HG03520 (cell line): ENCODE results near the gene FRMD4A.

ENCODE experiments used
- ATAC-seq: cut with Tn5 transposase; IDR thresholded peaks from one replicate; pipeline ENCODE4 v1.9.1; 2021; ENCODE audit warnings: mild to moderate bottlenecking, moderate library complexity; ENCODE audit not compliant: unreplicated experiment

The FRMD4A gene

DNA sequence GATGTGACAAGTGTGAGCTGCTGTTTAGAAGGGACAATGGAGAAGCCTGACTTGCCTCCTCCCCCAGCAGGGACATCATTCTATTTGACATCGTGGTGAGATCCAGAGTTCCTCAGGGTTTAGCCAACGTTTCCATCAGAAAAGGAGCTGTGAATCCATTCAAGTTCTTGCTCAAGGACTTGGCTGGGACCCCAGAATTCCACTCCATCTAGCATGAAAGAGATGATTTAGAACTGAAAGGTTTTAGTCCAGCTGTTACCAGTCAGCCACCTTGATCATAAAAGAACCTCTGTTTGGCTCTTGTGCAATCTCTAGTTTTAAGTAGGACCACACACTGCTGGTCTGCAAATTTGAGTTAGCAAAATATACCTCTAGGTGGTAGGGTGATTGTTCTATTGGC is 337.6 kb downstream of the FRMD4A start:
- ATAC-seq = no peak

DNA sequence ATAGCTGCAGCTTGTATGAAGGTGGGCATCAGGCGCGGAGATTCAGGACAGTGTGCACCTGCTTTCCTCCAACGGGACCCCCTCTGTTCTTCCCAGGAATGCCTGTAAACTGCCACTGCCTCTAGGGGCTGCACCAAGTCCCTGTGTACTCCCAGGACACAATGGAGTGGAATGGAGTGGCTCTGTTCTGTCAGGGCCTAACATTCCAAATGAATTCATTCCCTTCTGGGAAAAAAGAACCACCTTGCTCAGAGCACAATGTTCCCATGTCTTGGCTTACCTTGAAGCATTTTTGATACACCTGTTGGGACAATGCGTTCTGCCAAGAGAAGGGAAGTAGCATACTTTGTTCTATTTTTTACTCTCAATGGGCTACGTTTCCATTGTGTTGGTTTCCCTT is 339.4 kb downstream of the FRMD4A start:
- no peak for ATAC-seq

DNA sequence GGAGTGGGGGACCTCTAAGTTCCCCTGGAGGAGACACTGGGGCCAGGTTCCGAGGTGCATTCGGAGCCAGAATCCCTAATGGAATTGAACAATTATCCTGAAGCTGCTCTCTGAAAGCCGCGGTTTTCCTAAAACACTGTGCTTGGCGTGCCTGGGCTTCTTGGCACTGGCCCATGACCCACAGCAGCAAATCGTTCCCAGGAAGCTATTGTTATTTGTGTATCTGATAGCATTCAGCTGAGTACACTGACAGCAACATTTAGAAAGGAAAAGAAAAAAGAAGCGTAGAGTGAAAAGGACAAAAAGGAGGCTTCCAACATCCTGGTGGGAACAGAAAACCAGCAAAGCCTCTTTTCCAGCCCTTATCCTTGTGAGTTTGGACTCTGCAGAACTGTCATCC is 339.8 kb downstream of the FRMD4A start:
- no peak for ATAC-seq

DNA sequence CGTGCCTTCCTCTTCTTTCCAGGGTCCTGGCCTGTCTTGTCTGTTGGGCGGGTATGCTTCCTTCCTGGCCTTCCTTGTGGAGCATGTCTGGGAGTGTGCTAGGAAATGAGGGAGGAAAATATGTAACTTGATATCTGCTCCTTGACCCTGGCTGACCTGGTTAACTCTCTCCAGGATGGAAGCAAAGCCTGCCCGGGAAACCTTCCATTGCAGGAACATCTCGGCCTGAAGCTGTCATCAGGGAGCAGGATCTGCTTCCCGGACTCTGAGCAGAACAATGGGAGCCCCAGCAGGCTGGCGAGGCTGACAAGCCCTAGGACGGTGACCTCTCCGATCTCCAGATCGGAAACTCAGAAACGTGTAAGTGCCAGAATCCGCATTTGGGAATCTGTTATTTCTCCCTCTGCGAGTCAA is 340.3 kb downstream of the FRMD4A start:
- no peak for ATAC-seq

DNA sequence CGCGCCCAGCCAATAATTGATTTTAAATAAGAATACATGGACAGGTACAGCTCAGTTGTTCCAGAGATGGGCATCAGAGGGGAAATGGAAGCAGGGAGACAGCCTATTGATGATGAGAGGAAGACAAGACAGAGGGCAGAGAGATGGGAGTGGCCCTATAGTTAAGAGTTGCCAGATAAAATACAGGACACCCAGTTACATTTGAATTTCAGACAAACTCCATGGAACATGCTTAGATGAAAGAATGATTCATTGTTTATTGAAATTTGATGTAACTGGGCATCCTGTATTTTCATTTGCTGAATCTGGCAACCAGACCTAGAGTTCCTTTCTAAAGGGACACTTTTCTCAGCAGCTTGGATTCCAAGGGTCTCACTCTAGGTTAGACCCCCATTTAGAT is 341.1 kb downstream of the FRMD4A start:
- no peak for ATAC-seq

DNA sequence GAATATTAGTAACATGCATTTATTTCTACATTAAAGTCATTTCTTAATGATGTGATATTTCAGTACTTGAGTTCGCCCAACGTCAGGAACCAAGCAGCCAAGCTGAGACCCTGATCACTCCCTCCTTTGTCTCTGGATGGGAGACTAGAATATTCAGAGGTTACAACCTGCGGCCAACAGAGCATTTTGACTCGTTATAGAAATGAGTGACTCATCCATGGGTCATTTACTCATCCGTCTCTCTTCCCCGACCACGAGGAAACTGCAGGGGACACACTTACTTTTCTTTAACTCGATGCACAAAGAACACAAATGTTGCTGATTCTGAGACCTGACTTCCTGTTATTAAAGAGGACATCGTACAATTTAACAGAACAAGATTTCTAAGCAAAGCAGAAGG is 343.3 kb downstream of the FRMD4A start:
- no peak for ATAC-seq

DNA sequence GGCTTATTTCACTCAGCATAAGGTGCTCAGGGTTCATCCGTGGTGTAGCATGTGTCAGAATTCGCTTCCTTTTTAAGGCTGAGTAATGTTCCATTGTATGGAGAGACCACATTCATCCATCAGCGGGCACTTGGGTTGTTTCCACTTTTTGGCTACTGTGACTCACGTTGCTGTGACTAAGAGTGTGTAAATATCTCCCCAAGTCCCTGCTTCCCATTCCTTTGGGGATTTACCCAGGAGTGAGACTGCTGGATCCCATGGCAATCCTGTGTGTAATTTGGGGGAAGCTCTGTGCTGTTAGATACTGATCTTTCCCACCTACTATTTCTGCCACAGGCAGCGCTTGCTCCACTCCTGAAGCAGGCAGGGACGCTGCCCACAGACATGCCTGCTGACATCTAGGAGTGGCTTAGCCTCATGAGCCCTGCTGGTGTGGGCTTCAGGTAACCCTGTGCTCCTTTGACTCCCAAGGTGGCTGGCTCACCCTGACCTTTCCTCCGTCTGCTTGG is 346.0 kb downstream of the FRMD4A start:
- no peak for ATAC-seq

DNA sequence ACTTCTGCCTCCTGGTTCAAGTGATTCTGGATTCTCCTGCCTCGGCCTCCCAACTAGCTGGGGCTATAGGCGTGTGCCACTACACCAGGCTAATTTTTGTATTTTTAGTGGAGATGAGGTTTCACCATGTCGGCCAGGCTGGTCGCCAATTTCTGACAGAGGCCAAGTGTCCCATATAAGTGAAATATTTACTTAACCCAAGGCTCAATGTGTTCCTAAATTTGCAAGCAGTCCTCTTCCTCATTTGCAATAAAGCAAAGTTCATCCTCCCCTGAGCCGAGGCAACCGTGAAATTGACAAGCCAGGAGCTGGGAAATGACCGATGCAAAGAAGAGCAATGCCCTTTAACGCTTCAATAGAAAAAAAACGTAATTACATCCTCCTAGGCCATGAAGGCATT is 347.7 kb downstream of the FRMD4A start:
- no peak for ATAC-seq

DNA sequence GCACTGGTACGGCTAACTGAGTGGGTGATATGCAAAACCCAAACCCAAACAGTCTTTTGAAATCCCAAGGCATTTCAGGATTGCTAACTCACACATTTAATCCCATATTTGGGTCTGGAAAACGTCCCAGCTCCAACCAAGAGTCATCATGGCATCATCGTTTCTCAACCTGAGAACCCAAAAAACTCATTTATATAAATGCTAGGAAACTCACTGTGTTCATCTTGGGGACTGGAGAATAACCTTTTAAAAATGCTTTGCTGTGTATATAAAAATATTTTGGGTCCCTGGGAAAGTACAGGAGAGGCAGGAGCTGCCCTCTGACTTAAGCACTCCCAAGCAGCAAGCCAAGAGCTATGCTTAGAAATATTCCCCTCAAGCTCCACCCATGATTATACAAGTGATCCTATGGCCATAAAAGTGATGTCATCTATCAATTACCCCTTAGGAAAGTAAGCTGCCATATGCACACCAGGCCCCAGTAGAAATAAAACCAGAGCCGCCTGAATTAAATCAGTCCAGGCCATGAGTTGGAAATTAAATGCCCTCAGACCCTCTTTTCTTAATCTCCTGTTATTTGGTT is 352.1 kb downstream of the FRMD4A start:
- ATAC-seq = no peak

DNA sequence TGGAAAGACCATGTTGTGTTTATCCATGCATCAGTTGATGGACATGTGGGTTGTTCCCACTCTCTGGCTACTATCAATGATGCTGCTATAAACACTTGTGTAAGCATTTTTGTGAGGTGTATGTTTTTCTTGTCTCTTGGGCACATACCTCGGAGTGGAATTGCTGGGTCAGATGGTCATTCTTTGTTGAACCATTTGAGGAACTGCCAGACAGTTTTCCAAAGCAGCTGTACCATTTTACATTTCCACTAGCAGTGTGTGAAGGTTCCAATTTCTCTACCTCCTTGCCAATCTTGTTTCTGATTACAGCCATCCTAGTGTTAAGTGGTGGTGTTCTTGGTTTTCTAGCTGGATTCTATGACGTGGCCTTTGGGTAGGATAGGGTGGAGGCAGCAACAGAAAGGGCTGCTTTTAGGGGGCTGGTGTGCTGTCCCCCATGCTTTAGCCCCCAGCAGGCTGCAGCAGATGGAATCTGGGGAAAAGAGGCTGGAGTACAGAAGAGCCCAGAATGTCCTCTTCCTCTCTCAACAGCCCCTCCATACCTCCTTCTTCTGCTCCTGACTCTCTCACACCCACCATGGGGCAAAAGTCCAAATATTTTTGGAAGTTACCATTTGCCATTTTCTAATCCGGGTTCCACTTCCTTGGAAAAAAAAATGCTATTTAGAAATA is 352.7 kb downstream of the FRMD4A start:
- no peak for ATAC-seq

DNA sequence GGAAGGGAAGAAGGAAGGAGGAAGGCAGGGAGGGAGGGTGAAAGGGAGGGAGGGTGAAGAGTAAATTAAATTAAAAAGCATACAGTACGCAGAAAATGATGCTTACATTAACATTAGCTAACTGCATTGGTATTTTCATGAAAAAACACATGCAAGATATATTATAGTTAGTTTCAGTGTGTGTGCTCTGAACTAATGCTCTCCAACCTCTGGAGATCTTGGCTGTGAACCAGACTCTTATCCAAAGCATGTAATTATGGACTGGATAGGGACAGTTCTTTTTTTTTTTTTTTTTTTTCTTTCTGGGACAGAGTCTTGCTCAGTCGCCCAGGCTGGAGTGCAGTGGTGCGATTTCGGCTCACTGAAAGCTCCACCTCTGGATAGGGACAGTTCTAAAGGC is 357.0 kb downstream of the FRMD4A start:
- no peak for ATAC-seq

DNA sequence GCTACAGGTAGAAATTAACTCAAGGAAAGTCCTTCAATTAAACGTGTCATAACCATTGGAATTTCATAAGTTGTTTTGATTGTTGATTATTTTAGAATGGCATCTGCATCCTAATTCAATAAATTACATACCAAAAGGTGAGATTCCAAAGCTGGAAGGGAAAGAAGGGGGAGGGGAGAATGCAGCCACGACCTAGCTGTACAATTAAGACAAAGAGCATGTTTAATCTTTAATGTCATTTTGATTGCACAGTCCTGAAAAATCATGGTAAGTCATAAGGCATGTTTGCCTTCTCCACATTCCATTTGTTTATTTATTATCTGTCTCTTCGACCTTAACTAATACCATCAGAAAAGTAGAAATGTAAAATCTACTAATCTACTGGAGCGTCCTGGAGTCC is 358.1 kb downstream of the FRMD4A start:
- no peak for ATAC-seq

DNA sequence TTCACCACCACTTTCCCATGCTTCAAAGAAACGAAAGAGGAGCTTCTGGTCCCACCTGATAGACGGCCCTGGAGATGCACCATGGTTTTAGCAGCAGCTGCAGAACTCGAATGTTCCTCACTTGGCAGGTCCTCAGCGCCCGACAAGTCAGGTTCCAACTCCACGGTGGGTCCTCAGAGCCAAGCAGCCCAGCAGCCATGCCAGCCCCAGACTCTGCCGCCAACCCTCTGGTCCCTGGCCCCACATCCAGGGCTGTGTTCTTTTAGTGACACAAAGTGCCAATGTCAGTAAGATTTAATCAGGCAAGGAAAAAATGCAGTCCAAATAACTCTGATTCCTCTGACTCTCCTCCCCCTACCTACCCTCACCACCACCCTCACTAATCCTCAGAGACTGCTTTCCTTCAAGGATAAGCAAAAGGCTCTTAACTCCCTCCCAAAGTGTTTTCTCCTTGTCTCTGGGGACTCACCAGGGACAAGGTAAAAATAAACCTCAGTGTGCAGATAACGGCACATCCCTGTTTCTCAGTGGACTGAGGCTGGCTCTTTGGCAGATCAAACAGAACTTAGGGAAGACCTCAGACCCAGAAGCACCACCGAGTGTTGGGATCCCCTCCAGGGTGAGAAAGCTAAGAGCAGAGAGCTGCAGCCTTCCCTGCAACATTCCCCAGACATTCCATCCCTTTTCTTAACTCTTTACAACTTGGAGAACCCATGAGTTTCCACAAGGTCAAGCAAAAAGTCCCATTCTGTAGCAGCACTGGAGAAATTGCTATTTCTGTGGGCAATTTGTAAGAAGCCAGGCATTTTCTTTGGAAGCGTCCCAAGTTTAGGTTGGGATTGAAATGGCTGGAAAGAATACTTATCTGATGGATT is 358.9 kb downstream of the FRMD4A start:
- no peak for ATAC-seq

DNA sequence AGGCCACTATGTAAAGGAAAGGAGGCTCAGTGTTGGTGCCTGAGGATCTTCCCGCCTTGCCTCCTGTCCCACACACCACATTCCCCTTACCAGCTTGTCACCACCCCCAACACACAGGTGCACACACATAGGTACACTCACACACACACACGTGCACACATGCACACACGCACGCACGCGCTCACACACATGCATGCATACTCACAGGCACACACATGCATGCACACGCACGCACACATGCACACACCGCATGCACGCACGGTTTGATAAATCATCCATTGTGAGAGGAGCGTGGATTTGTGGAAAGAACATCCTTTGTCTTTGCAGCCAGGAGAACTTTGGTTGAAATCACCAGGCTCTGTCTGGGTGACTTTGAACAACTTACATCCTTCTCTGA is 359.8 kb downstream of the FRMD4A start:
- ATAC-seq = no peak

DNA sequence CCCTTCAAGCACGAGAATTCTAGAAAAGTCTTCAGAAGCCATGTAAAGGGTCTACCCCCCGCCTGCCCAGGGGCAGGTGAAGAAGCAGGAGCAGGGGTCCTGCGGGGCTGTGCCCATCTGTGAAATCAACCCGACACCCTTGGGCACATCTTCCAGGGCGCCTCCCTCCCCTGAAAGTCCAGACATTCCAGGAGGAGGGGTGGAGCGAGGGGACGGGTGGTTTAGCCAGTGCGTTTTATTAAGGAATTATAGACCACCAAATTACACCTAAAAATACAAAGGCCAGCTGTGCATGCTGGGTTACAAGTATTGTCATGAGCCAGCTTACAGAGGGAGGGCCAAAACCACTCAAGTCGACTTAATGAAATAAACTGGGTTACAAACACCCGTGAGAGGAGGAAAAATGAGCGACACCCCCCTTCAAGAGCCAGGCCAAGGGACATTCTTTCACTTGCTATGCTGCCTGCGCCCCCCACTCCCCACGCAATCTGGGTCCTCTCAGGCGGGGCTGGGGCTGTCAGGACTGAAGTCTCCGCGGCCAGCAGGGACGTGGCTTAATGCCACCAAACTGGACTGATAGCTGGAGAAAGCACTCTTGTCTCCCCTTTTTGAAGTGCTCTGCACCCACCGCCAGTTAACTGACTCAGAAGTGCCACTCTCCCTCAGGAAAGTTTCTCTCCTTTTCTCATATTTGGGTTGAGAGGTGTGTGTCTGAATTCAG is 360.3 kb downstream of the FRMD4A start:
- ATAC-seq = no peak

DNA sequence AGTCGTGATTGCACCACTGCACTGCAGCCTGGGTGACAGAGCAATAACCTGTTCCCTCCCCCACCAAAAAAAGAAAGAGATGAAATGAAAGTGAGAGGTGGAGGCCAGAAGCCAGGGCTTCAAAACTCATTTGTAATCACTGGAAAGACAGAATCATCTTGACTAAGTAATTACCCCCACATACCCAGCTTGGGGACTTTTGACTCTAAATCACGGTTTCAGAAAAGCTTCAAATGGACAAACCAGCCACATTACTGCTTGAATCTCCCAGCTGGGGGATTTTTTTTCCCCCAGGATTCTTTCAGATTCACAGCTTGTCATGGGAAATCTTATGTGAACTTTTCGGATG is 361.0 kb downstream of the FRMD4A start:
- no peak for ATAC-seq

DNA sequence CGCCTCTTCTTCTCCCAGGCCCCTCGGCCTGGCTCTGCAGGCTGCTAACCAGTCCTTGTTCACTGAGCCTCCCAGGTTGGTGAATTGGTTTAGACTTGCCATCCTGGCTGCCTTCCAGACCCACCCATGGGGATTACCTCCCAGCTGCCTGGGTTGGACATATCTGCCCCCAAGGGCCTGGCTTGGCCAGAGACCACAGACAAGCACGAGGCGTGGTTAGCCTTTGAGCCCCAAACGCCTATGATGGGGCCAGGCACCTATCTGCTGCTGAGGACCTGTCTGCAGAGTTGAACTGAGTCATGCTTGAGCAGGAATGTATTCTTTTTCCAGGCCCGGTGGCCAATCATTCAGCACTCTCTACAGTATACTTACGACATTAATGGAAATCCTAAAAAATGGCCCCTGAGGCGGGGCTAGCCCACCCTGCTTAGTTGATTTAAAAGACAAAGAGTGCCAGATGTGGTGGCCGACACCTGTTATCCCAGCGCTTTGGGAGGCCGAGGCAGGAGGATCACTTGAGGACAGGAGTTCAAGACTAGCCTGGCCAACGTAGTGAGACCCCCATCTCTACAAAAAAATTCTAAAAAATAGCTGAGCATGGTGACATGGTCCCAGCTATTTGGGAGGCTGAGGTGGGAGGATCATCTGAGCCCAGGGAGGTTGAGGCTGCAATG is 361.5 kb downstream of the FRMD4A start:
- no peak for ATAC-seq

DNA sequence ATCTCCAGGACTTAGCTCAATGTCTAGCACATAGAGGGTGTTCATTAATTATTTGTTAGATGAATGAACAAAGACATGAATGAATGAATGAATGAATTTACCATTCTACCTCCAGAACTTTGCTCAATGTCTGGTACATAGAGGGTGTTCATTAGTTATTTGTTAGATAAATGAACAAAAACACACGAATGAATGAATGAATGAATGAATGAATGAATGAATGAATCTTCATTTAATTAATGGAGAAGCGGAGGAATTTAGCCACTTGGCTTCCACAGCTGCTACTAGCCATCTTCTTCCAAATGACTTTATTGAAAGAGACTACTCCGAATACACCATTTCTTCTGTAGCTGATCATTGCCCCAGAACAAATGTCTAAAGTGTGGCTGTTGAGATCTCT is 368.9 kb downstream of the FRMD4A start:
- no peak for ATAC-seq

DNA sequence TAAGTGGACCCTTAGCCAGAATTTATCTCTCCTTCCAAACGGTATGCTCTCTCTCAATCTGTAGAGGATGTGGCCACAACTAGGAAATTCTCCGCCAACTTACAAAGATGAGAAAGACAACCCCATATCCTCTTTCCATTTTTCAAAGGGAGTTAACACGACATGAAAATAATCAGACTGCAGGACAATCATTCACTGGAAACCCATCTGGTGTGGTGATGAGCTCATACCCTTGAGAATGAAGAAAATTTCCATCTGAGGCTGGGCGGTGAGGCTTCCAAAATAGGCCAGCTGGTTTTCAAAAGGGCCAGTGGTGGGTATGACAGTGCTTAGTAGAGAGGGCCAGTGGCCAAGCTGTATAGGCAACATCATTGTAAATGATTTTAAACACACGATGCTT is 369.6 kb downstream of the FRMD4A start:
- ATAC-seq = no peak

DNA sequence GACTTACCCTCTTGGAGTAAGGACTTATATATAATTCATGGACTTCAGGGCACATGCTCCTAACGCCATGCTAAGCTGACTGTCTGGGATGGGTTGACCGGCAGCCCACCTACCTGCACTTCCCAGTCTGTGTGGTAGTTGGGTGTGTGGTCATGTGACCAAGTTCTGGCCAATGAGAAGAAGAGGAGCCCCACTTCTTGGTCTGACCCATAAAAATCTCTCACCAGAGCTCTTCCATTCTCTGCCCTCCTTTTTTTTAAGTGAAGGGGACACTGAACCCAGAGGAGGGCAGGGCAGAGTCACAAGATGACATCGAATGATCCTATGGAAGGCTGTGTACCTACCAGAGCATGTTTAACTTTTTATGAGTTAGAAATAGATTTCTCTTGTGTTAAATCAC is 370.1 kb downstream of the FRMD4A start:
- ATAC-seq = no peak
